K562 (cell line): ENCODE measurements around the gene CASR. TPM values are rescaled to one million over a fixed set of nuclear protein-coding genes. Genes with fewer than 3 reads are reported as not detected.

Source experiments
- CC2D1A ChIP-seq: fragments of 450-650 bp; IDR thresholded peaks from 2 replicates; pipeline ENCODE4 v1.6.1; 2017; ENCODE audit warnings: mild to moderate bottlenecking
- CHCHD3 ChIP-seq: fragments of 250-450 bp; sonication (Bioruptor Pico); IDR thresholded peaks from 2 replicates; pipeline ENCODE4 v2.1.2; 2022; ENCODE audit warnings: mild to moderate bottlenecking
- JUN ChIP-seq, 2 experiments: sonication (generic) in 1 of 2; formaldehyde crosslinking in 1 of 2; IDR thresholded peaks; 2 replicates each; pipeline versions ENCODE4 v1.6.1 to v1.8.0; 2012 to 2022; ENCODE audit warnings: borderline replicate concordance in 2 of 2, mild to moderate bottlenecking in 2 of 2, improper control_type of control experiment in 1 of 2, low read depth in 1 of 2, low read length in 1 of 2, missing genetic modification reagents in 1 of 2
- SRSF3 ChIP-seq: fragments of 200-400 bp; formaldehyde crosslinking; IDR thresholded peaks from 2 replicates; pipeline ENCODE4 v1.6.1; 2016; ENCODE audit warnings: mild to moderate bottlenecking, low read length, moderate library complexity; ENCODE audit not compliant: insufficient read depth
- TSHZ1 ChIP-seq: fragments of 250-450 bp; sonication (Bioruptor Pico); IDR thresholded peaks from 2 replicates; pipeline ENCODE4 v1.4.0; 2020; ENCODE audit warnings: mild to moderate bottlenecking, moderate library complexity
- ZNF311 ChIP-seq: fragments of 250-450 bp; sonication (Bioruptor Pico); IDR thresholded peaks from 2 replicates; pipeline ENCODE4 v1.4.0; 2020; ENCODE audit warnings: mild to moderate bottlenecking, moderate library complexity
- ZNF561 ChIP-seq: fragments of 450-650 bp; formaldehyde crosslinking; conservative IDR thresholded peaks from 2 replicates; pipeline ENCODE4 v1.4.0; 2020; ENCODE audit warnings: mild to moderate bottlenecking, moderate library complexity
- polyA plus RNA-seq, 8 experiments: library from polyadenylated mRNA; depleted of rRNA in 4 of 8; stranded (reverse) in 5 of 8; unstranded in 3 of 8; fragments of >200 nt; fragmentation: Nextera tagmentation in 2 of 8; fragmentation: Illumina TruSeq in 1 of 8; extraction: Ambion mirVana in 2 of 8; extraction: Trizol in 1 of 8; gene quantifications; 2 replicates each; pipeline versions ENCODE4 v1.2.1 to v1.2.3, GENCODE V29; 2011 to 2014; ENCODE audit warnings: inconsistent platforms in 1 of 8, missing spikeins in 1 of 8
- total RNA-seq, 7 experiments: library from RNA; depleted of rRNA in 6 of 7; stranded (reverse); fragments of >200 nt in 6 of 7; fragmentation: Illumina TruSeq in 2 of 7; extraction: Trizol in 2 of 7; gene quantifications; 2 replicates each; pipeline versions ENCODE4 v1.2.1 to v1.2.3, GENCODE V29; 2011 to 2021; ENCODE audit warnings: low replicate concordance in 1 of 7

The CASR gene
- total and polyA plus RNA-seq, 9 of the 15 experiments (the other 6 are each of a cell fraction or from before 2014, with no cell fraction given) = not detected

GRCh38 chr3:122178711-122179110 is 4.8 kb upstream of the CASR start (continued):
- TF ChIP-seq TSHZ1 (CRISPR knock-in tag) (no peak), JUN (IDR thresholded peaks at IDR 0.05; ENCODE audit: borderline replicate concordance, low read depth, low read length) (no peak), JUN (CRISPR knock-in tag; IDR thresholded peaks at IDR 0.05; ENCODE audit: borderline replicate concordance) (no peak), SRSF3 (no peak), ZNF561 (CRISPR knock-in tag) (no peak), ZNF311 (CRISPR knock-in tag) (no peak), CHCHD3 (no peak), CC2D1A (no peak)
